ENCODE measurements around the gene OSCP1.

OSCP1 gene

DNA sequence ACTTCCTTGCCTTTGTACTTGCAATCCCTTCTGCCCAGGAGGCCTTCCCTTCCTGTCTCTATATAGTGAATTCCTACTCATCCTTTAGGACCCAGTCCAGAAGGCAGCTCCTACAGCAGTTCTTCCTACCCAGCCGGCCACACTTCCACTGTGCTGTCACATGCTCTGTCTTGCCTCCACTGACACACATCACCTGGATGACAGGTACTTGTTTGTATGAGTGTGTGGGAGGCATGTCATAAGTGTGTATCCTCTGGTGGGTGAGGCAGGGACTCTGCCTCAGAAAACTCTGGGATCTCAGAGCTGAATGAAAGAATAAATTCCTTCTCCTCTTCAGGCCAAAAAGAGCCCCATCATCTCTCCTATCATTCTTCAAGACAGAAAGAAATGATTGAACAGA is 5.1 kb upstream of the OSCP1 start:
- no peak for DNase-seq (ENCODE audit: low read depth)
- TF ChIP-seq, protein P1, sequence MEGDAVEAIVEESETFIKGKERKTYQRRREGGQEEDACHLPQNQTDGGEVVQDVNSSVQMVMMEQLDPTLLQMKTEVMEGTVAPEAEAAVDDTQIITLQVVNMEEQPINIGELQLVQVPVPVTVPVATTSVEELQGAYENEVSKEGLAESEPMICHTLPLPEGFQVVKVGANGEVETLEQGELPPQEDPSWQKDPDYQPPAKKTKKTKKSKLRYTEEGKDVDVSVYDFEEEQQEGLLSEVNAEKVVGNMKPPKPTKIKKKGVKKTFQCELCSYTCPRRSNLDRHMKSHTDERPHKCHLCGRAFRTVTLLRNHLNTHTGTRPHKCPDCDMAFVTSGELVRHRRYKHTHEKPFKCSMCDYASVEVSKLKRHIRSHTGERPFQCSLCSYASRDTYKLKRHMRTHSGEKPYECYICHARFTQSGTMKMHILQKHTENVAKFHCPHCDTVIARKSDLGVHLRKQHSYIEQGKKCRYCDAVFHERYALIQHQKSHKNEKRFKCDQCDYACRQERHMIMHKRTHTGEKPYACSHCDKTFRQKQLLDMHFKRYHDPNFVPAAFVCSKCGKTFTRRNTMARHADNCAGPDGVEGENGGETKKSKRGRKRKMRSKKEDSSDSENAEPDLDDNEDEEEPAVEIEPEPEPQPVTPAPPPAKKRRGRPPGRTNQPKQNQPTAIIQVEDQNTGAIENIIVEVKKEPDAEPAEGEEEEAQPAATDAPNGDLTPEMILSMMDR (IDR thresholded peaks at IDR 0.05; ENCODE audit: low read depth, low read length, missing control alignments): no peak
- H3K4me3 ChIP-seq (ENCODE audit: low read depth, low read length): no peak overlapping the region

DNA sequence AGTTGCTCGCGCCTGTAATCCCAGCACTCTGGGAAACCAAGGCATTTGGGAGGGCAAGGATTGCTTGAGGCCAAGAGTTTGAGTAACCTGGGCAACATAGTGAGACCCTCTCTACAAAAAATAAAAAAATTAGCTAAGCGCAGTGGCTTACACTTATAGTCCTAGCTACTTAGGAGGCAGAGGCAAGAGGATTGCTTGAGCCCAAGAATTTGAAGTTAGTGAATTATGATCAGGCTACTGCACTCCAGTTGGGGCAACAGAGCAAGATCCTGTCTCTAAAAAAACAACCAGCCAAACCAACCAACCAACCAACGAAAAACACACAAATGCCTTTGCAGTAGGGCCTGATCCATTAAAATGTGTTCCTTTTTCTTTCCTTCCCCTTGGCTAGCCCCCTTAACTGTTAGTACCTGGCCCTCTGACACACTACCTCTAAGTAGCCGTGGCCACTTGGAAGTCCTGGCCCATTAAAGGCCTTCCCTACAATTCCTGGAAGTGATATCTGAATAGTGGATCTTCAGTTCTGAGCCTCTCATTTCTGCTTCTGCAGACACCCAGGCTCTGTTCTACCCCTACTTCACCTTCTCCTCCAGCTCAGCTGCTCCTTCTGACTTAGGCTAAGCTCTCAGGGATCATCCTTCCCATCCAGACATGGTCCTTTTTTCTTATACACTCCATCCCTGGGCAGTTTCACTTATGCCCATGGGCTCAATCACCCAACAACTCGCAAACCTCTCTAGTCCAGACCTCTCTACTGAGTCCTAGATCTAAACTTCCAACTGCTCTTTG is 3.5 kb upstream of the OSCP1 start:
- TF ChIP-seq, protein P1 (IDR thresholded peaks at IDR 0.05; ENCODE audit: low read depth, low read length, missing control alignments): no peak
- no peak for DNase-seq (ENCODE audit: low read depth)
- H3K4me3 ChIP-seq (ENCODE audit: low read depth, low read length): no peak overlapping the region

DNA sequence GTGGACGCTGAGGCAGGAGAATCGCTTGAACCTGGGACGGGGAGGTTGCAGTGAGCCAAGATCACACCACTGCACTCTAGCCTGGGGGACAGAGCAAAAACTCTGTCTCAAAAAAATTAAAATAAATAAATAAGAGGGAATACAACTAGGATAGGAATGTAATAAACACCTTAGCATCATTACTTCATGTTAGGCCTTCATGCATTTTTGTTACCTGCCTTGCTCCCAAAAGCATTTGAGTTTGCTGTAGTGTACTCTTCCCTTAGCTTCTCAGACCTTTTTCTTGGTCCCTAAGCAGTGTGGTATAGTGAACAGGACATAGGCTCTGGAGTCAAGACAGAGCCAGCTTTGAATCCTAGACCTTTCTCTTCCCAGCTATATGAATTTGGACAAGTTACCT is 2.8 kb upstream of the OSCP1 start:
- no peak overlapping the region for H3K4me3 ChIP-seq (ENCODE audit: low read depth, low read length)
- TF ChIP-seq, protein P1 (IDR thresholded peaks at IDR 0.05; ENCODE audit: low read depth, low read length, missing control alignments): no peak
- no peak for DNase-seq (ENCODE audit: low read depth)

DNA sequence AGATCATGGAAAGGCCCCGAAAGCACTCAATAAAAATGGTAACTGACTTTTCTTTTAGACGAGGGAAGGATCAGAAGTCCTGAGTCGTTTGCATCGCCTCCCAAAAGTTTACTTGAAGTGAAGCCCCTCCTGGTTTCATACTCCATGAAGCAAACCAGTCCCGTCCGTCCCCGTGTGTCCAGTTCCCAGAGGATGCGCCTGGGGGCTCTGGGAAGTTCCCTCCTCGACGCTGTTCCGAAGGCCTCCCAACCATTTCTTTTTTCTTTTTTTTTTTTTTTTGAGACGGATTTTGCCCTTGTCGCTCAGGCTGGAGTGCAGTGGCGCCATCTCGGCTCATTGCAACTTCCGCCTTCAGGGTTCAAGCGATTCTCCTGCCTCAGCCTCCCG is 661 bp upstream of the OSCP1 start:
- H3K4me3 ChIP-seq (ENCODE audit: low read depth, low read length): peak overlapping the region; percentile 74
- no peak for DNase-seq (ENCODE audit: low read depth)
- TF ChIP-seq, protein P1 (IDR thresholded peaks at IDR 0.05; ENCODE audit: low read depth, low read length, missing control alignments): no peak

DNA sequence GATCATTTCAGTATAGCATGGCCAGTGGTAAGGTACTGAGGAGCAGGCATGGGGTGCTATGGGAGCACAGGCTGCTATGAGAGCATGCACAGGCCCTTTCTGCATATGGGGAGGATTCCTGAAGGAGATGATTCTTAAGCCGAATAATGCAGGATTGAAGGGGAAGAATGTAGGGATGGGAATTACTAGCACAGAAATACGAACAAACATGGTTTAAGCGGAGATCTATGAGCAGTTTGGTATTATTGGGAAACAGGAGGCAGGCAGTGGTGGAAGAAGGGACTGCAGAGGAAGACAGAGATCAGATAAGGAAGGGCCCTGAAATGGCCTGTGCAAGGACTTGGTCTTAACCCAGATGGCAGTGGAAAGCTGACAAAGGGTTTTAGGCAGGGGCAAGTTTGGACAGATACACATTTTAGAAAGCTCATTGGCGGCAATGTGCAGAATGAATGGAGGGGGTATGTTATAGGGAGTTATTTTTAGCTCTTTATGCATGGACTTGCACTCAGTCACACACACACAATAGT is 1.7 kb downstream of the OSCP1 start:
- no peak overlapping the region for H3K4me3 ChIP-seq (ENCODE audit: low read depth, low read length)
- DNase-seq (ENCODE audit: low read depth): no peak
- TF ChIP-seq, protein P1 (IDR thresholded peaks at IDR 0.05; ENCODE audit: low read depth, low read length, missing control alignments): no peak

DNA sequence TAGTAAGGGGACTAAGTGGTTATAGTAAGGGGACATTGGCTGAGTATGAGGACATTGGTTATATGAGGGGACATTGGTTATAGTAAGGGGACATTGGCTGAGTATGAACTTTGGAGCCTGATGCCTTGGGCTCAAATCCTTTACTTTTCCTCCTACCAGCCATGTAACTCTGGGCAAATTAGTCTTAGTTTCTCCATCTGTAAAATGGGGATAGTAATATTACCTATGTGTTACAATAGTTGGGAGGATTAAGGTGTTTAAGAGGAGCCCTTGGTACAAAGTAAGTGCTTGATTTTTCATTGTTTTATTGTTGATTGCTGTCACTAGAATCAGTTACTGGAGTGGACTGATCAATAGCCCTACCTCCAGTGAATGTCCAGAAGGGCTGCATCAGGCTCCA is 2.8 kb downstream of the OSCP1 start:
- no peak for DNase-seq (ENCODE audit: low read depth)
- TF ChIP-seq, protein P1 (IDR thresholded peaks at IDR 0.05; ENCODE audit: low read depth, low read length, missing control alignments): no peak
- H3K4me3 ChIP-seq (ENCODE audit: low read depth, low read length): no peak overlapping the region

DNA sequence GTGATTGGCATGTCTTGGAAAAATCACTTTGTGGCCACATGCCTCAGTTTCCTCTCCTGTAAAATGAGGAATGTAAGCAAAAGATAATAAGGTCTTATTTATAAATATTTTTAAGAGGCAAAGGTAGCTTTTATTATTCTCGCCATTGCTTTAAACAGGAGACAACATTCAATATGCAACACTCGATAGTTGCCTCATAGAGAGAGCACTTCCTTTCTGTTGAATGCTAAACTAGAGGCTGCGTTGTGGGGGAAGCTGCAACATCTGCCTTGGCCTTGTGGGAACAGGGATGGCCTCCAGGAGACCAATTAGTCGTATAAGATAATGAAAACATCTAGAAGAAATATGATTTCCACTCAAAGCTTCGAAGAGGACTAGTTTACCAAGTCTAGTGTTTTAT is 3.5 kb downstream of the OSCP1 start:
- no peak for DNase-seq (ENCODE audit: low read depth)
- TF ChIP-seq, protein P1 (IDR thresholded peaks at IDR 0.05; ENCODE audit: low read depth, low read length, missing control alignments): no peak
- H3K4me3 ChIP-seq (ENCODE audit: low read depth, low read length): no peak overlapping the region
